HG03025 (cell line): ENCODE data around the gene SNX8.

Experiments
- ATAC-seq: cut with Tn5 transposase; IDR thresholded peaks from one replicate; pipeline ENCODE4 v1.9.1; 2021; ENCODE audit warnings: mild to moderate bottlenecking, moderate library complexity; ENCODE audit not compliant: unreplicated experiment, low FRiP score

SNX8 gene

GRCh38 chr7:2228921-2229320 lies 85.3 kb downstream of the SNX8 start:
- ATAC-seq, result no peak

GRCh38 chr7:2227699-2228098 lies 86.5 kb downstream of the SNX8 start:
- ATAC-seq, result no peak

GRCh38 chr7:2225830-2226229 lies 88.4 kb downstream of the SNX8 start:
- ATAC-seq, result no peak

GRCh38 chr7:2225336-2225735 lies 88.9 kb downstream of the SNX8 start:
- ATAC-seq, result no peak

- no peak for ATAC-seq
Measured at GRCh38 chr7:2224934-2225333, 89.3 kb downstream of the SNX8 start.

GRCh38 chr7:2224491-2224928 lies 89.7 kb downstream of the SNX8 start:
- no peak for ATAC-seq

- no peak for ATAC-seq
Measured at GRCh38 chr7:2223321-2223720, 90.9 kb downstream of the SNX8 start.

GRCh38 chr7:2222516-2222915 lies 91.7 kb downstream of the SNX8 start:
- ATAC-seq, result no peak

- ATAC-seq, result no peak
Measured at GRCh38 chr7:2220954-2221353, 93.3 kb downstream of the SNX8 start.

GRCh38 chr7:2220506-2220905 lies 93.7 kb downstream of the SNX8 start:
- no peak for ATAC-seq

- no peak for ATAC-seq
Measured at GRCh38 chr7:2220030-2220429, 94.2 kb downstream of the SNX8 start.

GRCh38 chr7:2219606-2220005 lies 94.6 kb downstream of the SNX8 start:
- ATAC-seq, result no peak

- ATAC-seq, result no peak
Measured at GRCh38 chr7:2219136-2219535, 95.1 kb downstream of the SNX8 start.

- ATAC-seq, result no peak
Measured at GRCh38 chr7:2218444-2218785, 95.8 kb downstream of the SNX8 start.

GRCh38 chr7:2217716-2218443 lies 96.4 kb downstream of the SNX8 start:
- no peak for ATAC-seq

GRCh38 chr7:2217206-2217605 lies 97.0 kb downstream of the SNX8 start:
- no peak for ATAC-seq

GRCh38 chr7:2215851-2216250 lies 98.4 kb downstream of the SNX8 start:
- no peak for ATAC-seq

GRCh38 chr7:2214636-2215035 lies 99.6 kb downstream of the SNX8 start:
- ATAC-seq, result no peak

GRCh38 chr7:2213551-2214215 lies 100.6 kb downstream of the SNX8 start:
- ATAC-seq, result no peak

GRCh38 chr7:2212906-2213305 lies 101.3 kb downstream of the SNX8 start:
- no peak for ATAC-seq

GRCh38 chr7:2211926-2212325 lies 102.3 kb downstream of the SNX8 start:
- ATAC-seq, result no peak

GRCh38 chr7:2211259-2211880 lies 102.9 kb downstream of the SNX8 start:
- no peak for ATAC-seq
